GM20431 (cell line): ENCODE results near the gene LRP2.
"Not testable (repeated sequence)": the region's sequence is repeated elsewhere in the genome, so short reads cannot be mapped to it uniquely, and the experiment has no call there.

Experiments used
- in situ Hi-C: fragments of 300-500 bp; cut with MseI, MboI; formaldehyde crosslinking; loops from one replicate; pipeline ENCODE4 v1.15.0; 2020; ENCODE audit warnings: low sequenced_read_pairs; ENCODE audit not compliant: unreplicated experiment

LRP2 gene

GRCh38 chr2:169303579-169304305 lies 58.6 kb downstream of the LRP2 start:
- in situ Hi-C loops, result no loop called here

DNA sequence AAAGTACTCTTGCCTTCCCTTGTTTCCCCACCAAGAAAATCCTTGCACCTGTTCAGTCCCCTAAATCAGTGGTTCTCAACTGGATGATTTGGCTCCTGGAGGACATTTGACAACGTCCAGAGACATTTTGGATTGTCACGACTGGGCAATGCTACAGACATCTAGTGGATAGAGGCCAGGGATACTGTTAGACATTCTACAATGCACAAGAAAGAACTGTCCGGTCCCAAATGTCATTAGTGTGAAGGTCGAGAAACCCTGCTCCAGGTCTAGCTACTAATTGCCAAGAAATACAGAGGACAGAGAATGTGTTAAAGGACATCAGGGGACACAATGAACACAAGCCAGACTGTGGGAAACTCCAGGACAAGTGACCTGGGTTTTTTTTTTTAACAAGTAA lies 60.0 kb downstream of the LRP2 start:
- in situ Hi-C loops, result no loop called here

- in situ Hi-C loops, result no loop called here
Observed at GRCh38 chr2:169301596-169302335, 60.6 kb downstream of the LRP2 start.

DNA sequence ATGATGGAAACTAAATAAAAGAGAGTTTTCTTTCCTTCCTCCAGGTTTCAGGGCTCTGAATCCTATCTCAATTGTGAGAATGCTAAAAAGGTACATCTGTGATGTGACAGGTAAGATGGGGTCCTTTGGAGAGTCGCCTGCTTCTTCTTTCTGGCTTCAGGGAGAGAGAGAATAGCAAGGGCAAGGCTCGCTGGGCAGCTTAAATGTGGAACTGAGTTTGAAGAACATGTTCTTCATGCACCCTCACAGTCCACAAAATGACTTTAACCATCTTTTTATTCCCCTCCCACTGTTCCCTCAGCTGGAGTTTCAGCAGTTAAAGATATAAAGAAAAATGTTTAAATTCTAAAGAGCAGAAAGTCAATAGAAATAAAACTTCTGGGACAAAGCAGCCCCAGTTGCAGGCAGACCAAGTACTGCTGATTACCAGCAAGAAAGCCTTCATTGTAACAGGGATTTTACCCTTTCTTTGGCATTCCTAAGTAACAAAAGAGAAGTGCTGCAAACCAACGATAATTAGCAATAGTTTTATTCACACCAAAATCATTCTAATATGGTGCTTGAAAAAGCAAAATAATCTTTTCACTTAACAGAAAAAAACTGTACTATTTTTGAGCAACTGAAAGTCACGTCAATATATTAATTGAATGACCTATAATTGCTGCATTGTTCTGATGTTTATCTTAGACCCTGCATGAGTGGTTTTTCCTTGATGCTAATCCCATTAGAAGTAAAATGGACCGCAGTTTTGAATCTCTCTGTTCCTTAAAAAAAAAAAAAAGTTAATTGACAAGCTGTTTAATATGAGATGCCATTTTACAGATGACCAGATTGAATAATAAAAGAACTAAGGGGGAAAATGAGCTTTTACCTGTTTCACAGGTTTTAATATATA lies 61.5 kb downstream of the LRP2 start:
- in situ Hi-C loops, result no loop called here

DNA sequence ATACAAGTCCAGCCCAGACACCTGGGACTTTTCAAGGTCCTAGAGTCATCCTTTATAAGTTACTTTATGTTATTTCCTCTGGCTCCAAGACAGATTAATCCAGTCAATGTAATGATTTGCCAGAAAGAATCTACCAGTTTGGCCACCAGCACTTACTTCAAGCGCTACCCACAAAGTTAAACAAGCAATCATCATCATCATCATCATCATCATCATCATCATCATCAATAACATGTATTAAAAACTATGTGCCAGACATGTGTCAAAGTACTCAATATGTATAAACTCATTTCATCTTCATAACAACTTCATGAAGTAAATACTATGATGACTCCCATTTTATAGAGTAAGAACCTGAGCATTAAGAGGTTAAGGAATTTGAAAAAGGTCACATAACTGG lies 64.3 kb downstream of the LRP2 start:
- in situ Hi-C loops, result no loop called here

- in situ Hi-C loops, result no loop called here
Observed at GRCh38 chr2:169294001-169294675, 68.2 kb downstream of the LRP2 start.

DNA sequence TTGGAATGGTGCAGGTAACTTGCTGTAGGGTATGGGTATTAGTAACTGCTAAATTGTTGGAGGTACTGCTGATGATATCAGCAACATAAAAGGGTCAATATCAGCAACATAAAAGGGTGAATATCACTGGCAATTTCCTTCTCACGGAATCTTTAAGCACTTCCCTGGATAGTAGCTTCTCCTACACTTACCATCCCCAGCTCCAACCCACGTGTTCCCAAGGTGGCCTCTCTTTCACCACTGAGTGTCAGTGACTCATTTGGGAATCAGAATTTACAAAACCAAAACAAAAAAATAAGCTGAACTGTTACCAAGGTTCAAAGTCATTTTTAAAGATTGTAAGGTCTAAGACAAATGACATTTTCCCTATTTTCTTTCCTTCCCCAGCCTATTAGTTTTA lies 70.8 kb downstream of the LRP2 start:
- in situ Hi-C loops, result no loop called here

GRCh38 chr2:169290433-169290832 lies 71.9 kb downstream of the LRP2 start:
- in situ Hi-C loops, result no loop called here

DNA sequence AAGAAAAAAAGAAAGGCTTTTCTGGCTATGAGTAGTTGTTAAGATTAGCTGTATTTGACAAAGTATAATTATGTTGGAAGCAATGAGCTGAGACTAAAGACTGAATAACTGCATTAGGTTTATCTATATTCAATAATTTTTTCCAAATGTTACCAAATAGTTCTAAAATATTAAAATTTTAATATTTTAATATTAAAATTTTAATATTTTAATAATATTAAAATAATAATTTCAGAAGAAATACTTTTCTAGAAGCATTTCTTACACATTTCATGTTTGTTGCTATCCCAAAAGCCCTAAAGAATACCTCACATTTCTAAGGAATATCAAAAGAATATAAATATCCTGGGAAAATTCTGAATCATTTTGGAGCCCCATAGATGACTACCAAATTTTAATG lies 74.7 kb downstream of the LRP2 start:
- in situ Hi-C loops, result no loop called here

DNA sequence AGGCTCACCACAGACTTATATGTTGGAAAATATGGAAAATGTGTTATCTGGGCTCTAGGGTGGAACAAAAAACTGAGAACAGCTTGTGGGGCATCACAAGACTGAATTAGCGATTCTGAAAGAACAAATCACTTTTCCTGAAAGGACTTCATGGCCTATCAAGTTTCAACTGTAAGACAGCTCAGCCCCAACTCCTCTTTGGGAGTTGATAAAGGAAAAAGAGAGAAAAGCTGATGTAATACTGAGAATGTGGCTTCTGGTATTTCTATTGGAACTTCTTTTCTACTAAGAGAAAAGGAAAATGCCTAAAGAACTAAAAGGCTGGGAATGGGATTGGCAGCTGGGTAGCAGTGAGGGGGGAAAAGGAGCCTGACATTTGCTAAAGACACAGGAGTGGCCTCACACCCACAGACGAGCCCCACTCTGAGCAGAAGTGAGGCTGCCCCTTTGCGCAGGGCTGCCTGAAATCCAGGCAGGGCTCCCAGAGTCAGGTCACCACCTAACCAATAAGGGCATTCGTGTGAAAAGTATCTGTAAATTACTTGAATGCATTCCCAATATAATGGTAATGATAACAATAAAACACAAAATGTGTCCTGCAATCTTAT lies 75.6 kb downstream of the LRP2 start:
- in situ Hi-C loops, result no loop called here

GRCh38 chr2:169285531-169286235 lies 76.7 kb downstream of the LRP2 start:
- in situ Hi-C loops, result no loop called here

- in situ Hi-C loops, result no loop called here
Observed at GRCh38 chr2:169280502-169280901, 81.8 kb downstream of the LRP2 start.

GRCh38 chr2:169275696-169276444 lies 86.5 kb downstream of the LRP2 start:
- in situ Hi-C loops, result no loop called here

DNA sequence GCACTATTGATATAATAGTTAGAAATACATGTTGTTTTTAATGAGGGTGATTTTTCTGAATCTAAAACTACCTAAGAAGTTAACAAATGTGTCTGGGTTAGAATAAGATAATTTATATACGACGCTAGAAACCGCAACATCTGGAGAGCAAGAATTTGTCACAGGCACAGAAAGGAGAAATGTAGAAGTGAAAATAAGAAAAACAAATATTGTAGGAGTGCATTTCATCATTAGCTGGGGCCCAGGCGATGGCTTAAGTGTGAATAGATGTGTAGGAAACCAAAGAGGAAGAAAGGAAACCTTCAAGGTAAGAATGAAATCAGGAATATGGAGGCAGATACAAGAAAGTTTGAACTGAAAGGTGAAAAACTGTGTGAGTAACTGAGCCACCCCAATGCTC lies 90.3 kb downstream of the LRP2 start:
- in situ Hi-C loops, result no loop called here

DNA sequence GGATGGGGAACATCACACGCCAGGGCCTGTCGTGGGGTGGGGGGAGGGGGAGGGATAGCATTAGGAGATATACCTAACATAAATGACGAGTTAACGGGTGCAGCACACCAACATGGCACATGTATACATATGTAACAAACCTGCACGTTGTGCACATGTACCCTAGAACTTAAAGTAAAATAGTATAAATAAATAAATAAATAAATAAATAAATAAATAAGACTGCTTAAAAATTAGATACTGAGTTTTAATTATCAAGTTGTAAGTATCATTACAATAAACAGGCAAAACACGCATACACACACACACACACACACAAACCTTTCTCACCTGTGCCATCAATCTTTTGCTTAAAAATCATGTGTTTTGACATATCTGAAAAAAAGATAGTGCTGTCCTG lies 91.8 kb downstream of the LRP2 start:
- in situ Hi-C loops, result not testable (repeated sequence)

DNA sequence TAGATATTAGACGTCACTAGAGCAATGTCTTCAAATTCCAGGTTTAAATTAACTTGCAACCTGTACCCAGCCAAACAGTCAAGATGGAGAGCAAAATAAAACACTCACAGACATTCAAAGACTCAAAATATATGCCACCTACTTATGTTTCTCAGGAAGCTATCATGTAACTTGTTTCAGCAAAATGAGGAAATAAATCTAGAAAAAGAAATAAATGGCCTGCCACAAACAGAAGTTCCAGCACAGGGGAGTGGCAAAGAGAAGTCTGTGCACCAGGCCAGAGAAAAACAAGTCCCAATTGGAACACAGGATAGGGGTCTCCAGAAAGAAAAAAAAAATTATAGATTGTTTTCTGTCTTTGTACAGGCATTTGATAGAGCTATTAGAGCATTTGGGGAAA lies 96.7 kb downstream of the LRP2 start:
- in situ Hi-C loops, result no loop called here

DNA sequence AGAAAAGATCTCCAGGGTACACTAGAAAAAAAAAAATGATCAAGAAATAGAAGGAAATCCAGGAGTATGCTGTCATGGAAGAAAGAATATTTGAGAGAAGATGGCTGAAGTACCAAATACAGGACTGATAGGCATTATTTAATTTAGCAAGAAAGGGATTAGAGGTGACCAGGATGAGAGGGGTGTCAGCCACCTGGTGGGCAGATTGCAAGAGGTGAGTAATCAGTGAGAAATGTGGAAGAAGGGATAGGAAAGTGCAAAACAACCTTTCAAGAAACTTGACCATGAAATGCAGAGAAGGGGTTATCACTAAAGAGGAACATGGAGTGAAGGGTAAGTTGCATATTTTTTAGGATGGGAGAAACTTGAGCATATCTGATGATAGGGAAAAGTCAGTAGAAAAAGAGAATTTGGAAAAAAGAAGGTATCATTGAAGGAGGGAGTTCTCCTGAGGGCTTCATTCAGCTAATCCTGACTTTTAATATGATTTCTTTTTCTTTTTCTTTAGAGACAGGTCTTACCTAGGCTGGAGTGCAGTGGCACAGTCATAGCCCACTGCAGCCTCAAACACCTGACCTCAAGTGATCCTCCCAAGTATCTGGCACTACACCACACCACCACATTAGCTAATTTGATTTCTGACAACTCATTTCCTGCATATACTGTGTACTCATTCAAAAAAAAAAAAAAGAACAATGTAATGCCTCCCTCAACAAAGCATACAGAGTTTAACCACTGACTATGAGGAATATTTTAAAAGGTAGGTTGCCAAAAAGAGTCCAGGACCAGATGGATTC lies 101.3 kb downstream of the LRP2 start:
- in situ Hi-C loops, result no loop called here

DNA sequence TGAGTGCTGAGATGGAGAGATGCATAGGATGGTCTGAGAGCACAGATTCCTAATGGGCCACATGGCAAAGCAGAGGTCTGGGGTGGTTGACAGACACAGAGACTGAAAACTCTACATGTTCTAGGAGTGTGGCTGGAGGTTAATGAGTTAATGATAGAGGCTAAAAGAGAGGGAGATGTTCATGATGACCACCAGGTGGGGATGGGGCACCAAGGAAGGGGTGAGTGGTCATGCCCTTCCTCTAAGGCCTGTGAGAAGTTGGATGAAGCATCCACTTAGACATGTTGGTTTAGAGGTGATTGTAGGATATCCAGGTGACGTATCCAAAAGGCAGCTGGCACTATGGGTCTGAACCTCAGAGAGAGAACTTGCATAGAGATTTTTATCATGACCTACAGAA lies 102.1 kb downstream of the LRP2 start:
- in situ Hi-C loops, result no loop called here
